Left lung (tissue), 10 donors: ENCODE results near the gene LAMB1. TPM values are rescaled to one million over a fixed set of nuclear protein-coding genes. Genes with fewer than 3 reads are reported as not detected.

ENCODE experiments used
- ATAC-seq: fragments of 200-7000 bp; cut with Tn5 transposase; one replicate; pipeline ENCODE4 v1.9.1; 2020; ENCODE audit warnings: moderate library complexity
- DNase-seq, 4 donors: peaks; one replicate each; pipeline ENCODE4 v3.0.0-alpha.2; 2013 to 2020
- H3K27ac ChIP-seq, 2 donors: fragments of 200-600 bp; sonication (generic) in 1 of 2; one replicate each; pipeline versions ENCODE4 v1.5.0 to v1.8.0; 2020 to 2021
- H3K27me3 ChIP-seq, 2 donors: fragments of 200-600 bp; sonication (generic) in 1 of 2; one replicate each; pipeline versions ENCODE4 v1.5.0 to v1.8.0; 2020 to 2021
- H3K36me3 ChIP-seq, 2 donors: fragments of 200-600 bp; sonication (generic) in 1 of 2; one replicate each; pipeline versions ENCODE4 v1.5.0 to v1.8.0; 2020 to 2021
- H3K4me1 ChIP-seq, 2 donors: fragments of 200-600 bp; one replicate each; pipeline ENCODE4 v1.8.0; 2021
- H3K4me3 ChIP-seq, 2 donors: fragments of 200-600 bp; sonication (generic) in 1 of 2; one replicate each; pipeline versions ENCODE4 v1.5.0 to v1.8.0; 2020 to 2021; ENCODE audit warnings: mild to moderate bottlenecking in 1 of 2
- H3K9me3 ChIP-seq, 2 donors: fragments of 200-600 bp; sonication (generic) in 1 of 2; one replicate each; pipeline versions ENCODE4 v1.5.0 to v1.8.0; 2020 to 2021
- CTCF ChIP-seq, 2 donors: fragments of 200-600 bp; sonication (generic) in 1 of 2; IDR thresholded peaks; one replicate each; pipeline versions ENCODE4 v1.5.0 to v1.8.0; 2021; ENCODE audit warnings: antibody characterized with exemption in 2 of 2
- intact Hi-C, 2 donors: fragments of 100-400 bp; cut with DNase I; formaldehyde crosslinking; loops; one replicate each; pipeline versions ENCODE4 v1.11.2 to v1.14.2; 2022
- polyA plus RNA-seq, 6 donors: library from polyadenylated mRNA; unstranded; fragments of 120-200 nt; gene quantifications; one replicate each; pipeline ENCODE4 v1.2.1, GENCODE V29; 2013; ENCODE audit not compliant: insufficient read length in 6 of 6
- total RNA-seq, 2 donors: library from RNA; stranded (reverse); fragmentation: NEBNext Ultra II Directional; extraction: Animal tissue kit (Norgen Biotek cat#: 25700); gene quantifications; one replicate each; pipeline ENCODE4 v1.2.1, GENCODE V29; 2021
- donor health status: DM: no; HTN: yes; CAD: no.
- donor health status: DM: no; HTN: no; CAD: no.

The LAMB1 gene
- total and polyA plus RNA-seq, 8 donors, result 175 to 583 (median 505) TPM

- Histone ChIP-seq H3K9me3 (no peaks in the 10 kb centered on the region), H3K4me3 (no peak overlapping the region), H3K27me3 (no peaks in the 10 kb centered on the region), H3K4me1 (no peaks in the 10 kb centered on the region), H3K27ac (no peak overlapping the region), H3K36me3 (no peaks in the 10 kb centered on the region)
- intact Hi-C loops, result no loop called here
- no peak for TF ChIP-seq CTCF (IDR thresholded peaks at IDR 0.05)
- DNase-seq (no peak), ATAC-seq (no peak)
These were observed 12.8 kb upstream of the LAMB1 start for GRCh38 chr7:108015740-108016139.

GRCh38 chr7:108014747-108015682 lies 12.1 kb upstream of the LAMB1 start:
- no peak overlapping the region for H3K4me3 ChIP-seq
- no peak for TF ChIP-seq CTCF (IDR thresholded peaks at IDR 0.05)
- no peaks in the 10 kb centered on the region for H3K9me3 ChIP-seq
- ATAC-seq, result peak; percentile 50
- DNase-seq, result no peak
- no peaks in the 10 kb centered on the region for H3K36me3 ChIP-seq
- intact Hi-C loops, result no loop called here
- H3K27me3 ChIP-seq, result no peaks in the 10 kb centered on the region
- no peaks in the 10 kb centered on the region for H3K4me1 ChIP-seq
- no peak overlapping the region for H3K27ac ChIP-seq

DNA sequence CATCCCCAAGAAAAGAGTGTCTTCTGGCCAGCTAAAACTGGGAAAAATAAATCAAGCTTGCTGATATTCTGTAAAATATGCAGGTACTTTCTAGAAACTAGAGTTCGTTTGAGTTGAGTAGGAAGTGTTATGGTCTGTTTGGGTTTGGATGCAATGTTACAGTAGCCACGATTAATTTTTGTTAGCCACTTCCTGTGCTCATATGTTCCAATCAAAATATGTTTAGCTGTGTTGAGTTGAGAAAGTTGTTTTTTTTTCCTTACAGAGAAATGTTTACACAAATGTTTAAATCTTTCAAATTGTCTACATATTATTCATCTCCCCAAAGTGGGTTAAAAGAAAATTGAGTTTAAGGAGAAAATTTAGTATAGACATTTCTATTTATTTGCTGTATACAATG lies 11.3 kb upstream of the LAMB1 start:
- intact Hi-C loops, result no loop called here
- ATAC-seq (no peak), DNase-seq (no peak)
- Histone ChIP-seq H3K27ac (no peak overlapping the region), H3K9me3 (no peaks in the 10 kb centered on the region), H3K36me3 (no peaks in the 10 kb centered on the region), H3K27me3 (no peaks in the 10 kb centered on the region), H3K4me3 (no peak overlapping the region), H3K4me1 (no peaks in the 10 kb centered on the region)
- no peak for TF ChIP-seq CTCF (IDR thresholded peaks at IDR 0.05)

DNA sequence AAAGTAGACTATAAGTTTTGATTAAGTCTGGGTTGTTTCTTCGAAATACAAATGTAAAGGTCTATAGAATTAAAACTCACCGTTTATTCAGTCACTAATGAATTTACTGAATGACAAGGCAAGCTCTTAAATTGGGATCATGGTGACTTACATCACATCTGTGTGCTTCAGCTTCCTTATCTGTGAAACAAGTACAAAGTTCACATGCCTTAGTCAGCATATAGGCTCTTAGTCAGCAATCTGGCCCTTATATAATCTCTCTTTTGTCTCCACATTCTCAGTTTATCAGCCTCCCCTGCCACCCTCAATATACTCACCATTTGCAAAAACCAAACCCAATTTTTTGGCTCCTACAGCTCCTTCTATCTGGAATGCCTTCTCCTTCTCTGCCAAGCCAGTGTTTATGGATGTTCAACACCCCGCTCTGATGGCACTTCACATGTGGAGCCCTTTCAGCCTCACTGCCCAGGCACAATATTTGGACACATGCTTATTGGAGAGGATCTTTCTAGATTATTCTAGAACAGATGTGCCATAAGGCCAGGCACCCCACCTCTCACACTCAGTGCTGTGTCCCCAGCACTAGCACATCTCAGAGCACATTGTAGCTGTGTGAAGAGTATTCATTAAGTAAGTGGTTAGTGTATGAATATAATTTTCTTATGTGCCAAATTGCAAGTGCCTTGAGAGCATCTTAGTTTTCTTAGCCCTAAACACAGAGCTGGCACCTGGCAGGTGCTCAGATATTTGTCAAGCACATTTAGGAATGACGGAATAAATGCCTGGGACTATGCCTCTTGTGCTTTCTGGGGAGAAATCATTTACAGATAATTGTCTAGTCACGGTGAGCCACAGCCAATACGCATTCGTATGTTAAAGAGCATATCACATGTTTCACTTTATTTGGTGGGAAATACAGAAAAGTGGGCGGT lies 9.8 kb upstream of the LAMB1 start:
- TF ChIP-seq CTCF (IDR thresholded peaks at IDR 0.05), result no peak
- intact Hi-C loops, result no loop called here
- Histone ChIP-seq H3K27ac (no peak overlapping the region), H3K4me3 (no peak overlapping the region), H3K27me3 (no peaks in the 10 kb centered on the region), H3K4me1 (no peaks in the 10 kb centered on the region), H3K9me3 (no peaks in the 10 kb centered on the region), H3K36me3 (no peaks in the 10 kb centered on the region)
- DNase-seq, result no peak
- no peak for ATAC-seq

DNA sequence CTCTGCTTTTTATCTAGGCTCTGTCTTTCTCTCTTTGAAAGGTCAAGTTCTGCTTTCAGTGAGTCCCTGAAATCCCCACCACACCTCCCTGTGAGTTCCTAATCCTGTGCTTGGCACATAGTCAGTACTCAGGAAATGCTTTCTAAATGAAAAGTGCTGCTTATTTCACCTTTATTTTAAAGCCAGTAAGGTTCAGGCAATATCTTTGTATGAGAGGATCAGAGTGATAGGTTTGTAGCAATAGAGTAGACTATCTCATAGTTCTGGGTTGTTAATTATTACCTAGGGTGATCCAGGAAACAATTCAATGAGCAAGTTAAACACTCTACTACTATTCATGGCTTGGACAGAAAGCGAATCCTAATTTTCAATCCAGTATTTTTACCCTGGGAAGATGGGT lies 7.4 kb upstream of the LAMB1 start:
- Histone ChIP-seq H3K27me3 (peaks cover 0 to 18% of the 10 kb centered on the region in 2 donors), H3K4me3 (no peak overlapping the region), H3K4me1 (no peaks in the 10 kb centered on the region), H3K27ac (no peak overlapping the region), H3K36me3 (no peaks in the 10 kb centered on the region), H3K9me3 (no peaks in the 10 kb centered on the region)
- intact Hi-C loops, result no loop called here
- ATAC-seq (no peak), DNase-seq (no peak)
- TF ChIP-seq CTCF (IDR thresholded peaks at IDR 0.05), result no peak
